Right lobe of liver (tissue), 6 donors: ENCODE results near the gene OPA1. TPM values are rescaled to one million over a fixed set of nuclear protein-coding genes. Genes with fewer than 3 reads are reported as not detected.

Source experiments
- ATAC-seq, 4 donors: fragments of 200-7000 bp; cut with Tn5 transposase; one replicate each; pipeline ENCODE4 v1.9.1; 2020; ENCODE audit warnings: mild to moderate bottlenecking in 4 of 4, moderate library complexity in 4 of 4
- DNase-seq, 3 donors: peaks; one replicate each; pipeline ENCODE4 v3.0.0-alpha.2; 2020
- H3K27ac ChIP-seq, 3 donors: fragments of 200-600 bp; one replicate each; pipeline ENCODE4 v1.8.0; 2022
- H3K27me3 ChIP-seq, 2 donors: fragments of 200-600 bp; one replicate each; pipeline ENCODE4 v1.8.0; 2022
- H3K36me3 ChIP-seq, 4 donors: fragments of 200-600 bp; sonication (generic) in 1 of 4; one replicate each; pipeline versions ENCODE4 v1.5.1 to v1.8.0; 2017 to 2022; ENCODE audit warnings: control low read depth in 1 of 4
- H3K4me1 ChIP-seq, 4 donors: fragments of 200-600 bp; sonication (generic) in 1 of 4; one replicate each; pipeline versions ENCODE4 v1.5.1 to v1.8.0; 2017 to 2022; ENCODE audit warnings: control low read depth in 1 of 4
- H3K4me3 ChIP-seq, 3 donors: fragments of 200-600 bp; one replicate each; pipeline ENCODE4 v1.8.0; 2022
- H3K9me3 ChIP-seq, 4 donors: fragments of 200-600 bp; sonication (generic) in 1 of 4; one replicate each; pipeline versions ENCODE4 v1.5.1 to v1.8.0; 2017 to 2022; ENCODE audit warnings: control low read depth in 1 of 4
- CTCF ChIP-seq, 4 donors: fragments of 200-600 bp in 3 of 4; fragments of 450-650 bp in 1 of 4; IDR thresholded peaks; one replicate each; pipeline versions ENCODE4 v1.5.1 to v1.8.0; 2016 to 2022; ENCODE audit warnings: antibody characterized with exemption in 4 of 4, mild to moderate bottlenecking in 2 of 4
- POLR2A ChIP-seq: fragments of 450-650 bp; IDR thresholded peaks from one replicate; pipeline ENCODE4 v1.6.1; 2017; ENCODE audit warnings: antibody characterized with exemption, mild to moderate bottlenecking
- WGBS: methylation state at CpG from one replicate; pipeline ENCODE4 v1.1.6; 2018; ENCODE audit warnings: low coverage, low lambda C conversion rate; ENCODE audit not compliant: insufficient coverage; ENCODE audit errors: missing lambda C conversion rate; 5-methylcytosine and 5-hydroxymethylcytosine counted together
- intact Hi-C, 2 donors: fragments of 100-400 bp; cut with DNase I; formaldehyde crosslinking; loops; one replicate each; pipeline versions ENCODE4 v1.11.2 to v1.14.1; 2022
- total RNA-seq, 6 experiments: library from RNA; depleted of rRNA in 2 of 6; stranded (reverse); fragments of >200 nt in 2 of 6; fragmentation: NEBNext Ultra II Directional in 3 of 6; extraction: Animal tissue kit (Norgen Biotek cat#: 25700) in 3 of 6; gene quantifications; one replicate each; pipeline versions ENCODE4 v1.1.0 to v1.2.4, GENCODE V29; 2016 to 2023
- donor health status: DM: no; HTN: yes; CAD: no.
- donor health status: DM: no; HTN: no; CAD: no.
- donor health status: DM: no; HTN: no; CAD: no.
- donor health status: DM: no; HTN: yes; CAD: no.
- donor health status: DM: no; HTN: yes; CAD: no.

The OPA1 gene
- total RNA-seq, 6 experiments from 2014 or later, result 29.2 to 45.5 (median 31.6) TPM

DNA sequence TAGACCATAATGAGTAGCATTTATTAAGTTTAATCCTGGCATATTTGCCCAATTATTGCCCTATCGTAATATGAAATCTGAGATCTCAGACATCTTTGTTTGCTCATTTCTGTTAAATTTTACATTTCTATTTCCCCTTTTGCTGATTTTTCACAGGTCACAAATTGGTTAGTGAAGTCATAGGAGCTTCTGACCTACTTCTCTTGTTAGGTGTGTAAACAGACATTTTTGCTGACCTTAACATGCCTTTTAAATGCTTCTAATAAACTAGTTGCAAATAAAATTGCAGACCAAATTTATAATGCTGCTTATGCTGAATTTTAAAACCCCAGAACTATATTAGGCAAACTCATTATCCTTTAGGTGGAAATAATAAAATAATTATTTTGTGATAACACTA is 24.6 kb downstream of the OPA1 start:
- Histone ChIP-seq H3K4me3 (no peak overlapping the region), H3K4me1 (peaks cover 0 to 15% (median 5%) of the 10 kb centered on the region in 4 donors), H3K36me3 (peaks cover 0 to 11% (median 2%) of the 10 kb centered on the region in 4 donors), H3K9me3 (no peaks in the 10 kb centered on the region), H3K27me3 (no peaks in the 10 kb centered on the region), H3K27ac (peak overlapping the region in 2 of 3 donors; percentile 27 to 41)
- intact Hi-C loops, result no loop called here
- ATAC-seq (peak; percentile 62 to 81 (median 74)), DNase-seq (no peak)
- TF ChIP-seq CTCF (IDR thresholded peaks at IDR 0.05), result no peak
- TF ChIP-seq POLR2A, result no peak
- WGBS, result 46% methylated on average over 1 of the region's 1 CpG

DNA sequence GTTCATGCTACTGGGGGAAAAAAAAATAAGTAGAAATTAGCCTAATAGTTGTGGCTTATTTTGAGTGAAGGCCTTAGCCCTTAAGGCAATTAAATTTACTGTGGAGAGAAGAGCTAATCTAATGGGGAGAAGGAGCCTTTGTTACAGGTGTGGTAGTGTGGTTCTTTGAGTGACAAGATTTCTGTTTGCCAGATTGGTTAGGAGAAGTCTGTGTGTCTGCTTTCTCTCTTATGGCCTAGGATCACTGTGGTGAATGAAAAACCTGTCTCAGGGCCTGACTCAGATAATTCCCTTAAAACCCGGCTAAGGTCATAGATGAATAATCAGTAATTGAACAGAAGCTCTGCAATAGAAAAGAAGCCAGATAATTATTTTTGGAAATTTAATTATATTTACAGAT is 27.0 kb downstream of the OPA1 start:
- intact Hi-C loops, result no loop called here
- Histone ChIP-seq H3K27ac (no peak overlapping the region), H3K9me3 (no peaks in the 10 kb centered on the region), H3K4me3 (no peak overlapping the region), H3K36me3 (peaks cover 0 to 8% (median 1%) of the 10 kb centered on the region in 4 donors), H3K27me3 (no peaks in the 10 kb centered on the region), H3K4me1 (peaks cover 0 to 15% (median 5%) of the 10 kb centered on the region in 4 donors)
- no peak for DNase-seq
- TF ChIP-seq POLR2A (no peak), CTCF (IDR thresholded peaks at IDR 0.05) (no peak)
- 73% methylated on average over 1 of the region's 1 CpG for WGBS
- no peak for ATAC-seq

- TF ChIP-seq POLR2A (no peak), CTCF (IDR thresholded peaks at IDR 0.05) (no peak)
- DNase-seq (no peak), ATAC-seq (peak in 2 of 4 donors; percentile 24 to 51)
- Histone ChIP-seq H3K4me1 (peaks cover 0 to 15% (median 5%) of the 10 kb centered on the region in 4 donors), H3K9me3 (no peaks in the 10 kb centered on the region), H3K27me3 (no peaks in the 10 kb centered on the region), H3K36me3 (peaks cover 0 to 2% (median 0%) of the 10 kb centered on the region in 4 donors), H3K4me3 (no peak overlapping the region), H3K27ac (no peak overlapping the region)
- intact Hi-C loops, result no loop called here
These were observed 27.6 kb downstream of the OPA1 start for GRCh38 chr3:193620650-193621049.

DNA sequence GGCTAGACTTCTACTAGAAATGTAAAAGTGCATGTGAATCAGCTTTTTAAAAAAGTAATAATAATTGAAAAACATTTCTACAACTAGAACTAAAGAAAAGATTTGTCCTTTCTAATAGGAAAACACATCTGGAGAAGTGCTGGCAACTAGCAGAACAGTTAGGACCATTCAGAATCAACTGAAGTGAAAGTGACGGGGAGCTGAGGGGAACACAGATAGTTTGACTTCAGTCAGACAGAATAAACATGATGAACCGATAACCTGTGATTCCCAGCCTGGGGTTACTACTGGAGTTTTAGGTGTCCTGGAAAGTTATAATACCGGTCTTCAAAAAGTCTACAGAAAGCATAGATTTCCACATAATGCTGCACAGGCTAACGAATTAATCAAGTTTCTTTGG is 28.1 kb downstream of the OPA1 start:
- DNase-seq (no peak), ATAC-seq (peak; percentile 55 to 79 (median 76))
- Histone ChIP-seq H3K9me3 (no peaks in the 10 kb centered on the region), H3K36me3 (peaks cover 0 to 2% (median 0%) of the 10 kb centered on the region in 4 donors), H3K27ac (no peak overlapping the region), H3K4me1 (peaks cover 0 to 15% (median 5%) of the 10 kb centered on the region in 4 donors), H3K4me3 (no peak overlapping the region), H3K27me3 (no peaks in the 10 kb centered on the region)
- intact Hi-C loops, result no loop called here
- 55% methylated on average over 4 of the region's 4 CpGs for WGBS
- TF ChIP-seq POLR2A, result no peak
- TF ChIP-seq CTCF (IDR thresholded peaks at IDR 0.05), result no peak

DNA sequence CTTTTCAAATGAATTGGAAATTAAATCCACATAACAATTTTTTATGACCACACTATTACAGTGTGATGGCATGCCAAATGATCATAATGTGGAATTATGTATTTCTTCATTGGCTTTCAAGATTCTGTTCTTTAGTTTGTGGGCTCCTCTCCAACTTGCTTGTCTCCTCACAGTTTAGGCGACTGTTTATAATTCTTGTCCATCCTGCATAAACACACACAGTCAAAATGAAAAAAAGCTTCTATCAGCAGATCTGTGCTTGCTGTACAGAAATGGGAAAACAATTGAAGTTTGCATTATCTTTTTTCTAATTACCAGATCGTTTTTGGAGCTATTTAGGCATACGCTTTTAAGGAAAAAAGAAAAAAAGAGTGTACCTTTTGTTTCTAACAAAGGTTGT is 37.0 kb downstream of the OPA1 start:
- no peak overlapping the region for H3K27ac ChIP-seq
- 40% methylated on average over 3 of the region's 3 CpGs for WGBS
- no peaks in the 10 kb centered on the region for H3K27me3 ChIP-seq
- H3K9me3 ChIP-seq, result no peaks in the 10 kb centered on the region
- intact Hi-C loops, result no loop called here
- DNase-seq, result no peak
- TF ChIP-seq POLR2A (no peak), CTCF (IDR thresholded peaks at IDR 0.05) (no peak)
- H3K4me3 ChIP-seq, result no peak overlapping the region
- no peaks in the 10 kb centered on the region for H3K4me1 ChIP-seq
- peaks cover 0 to 3% (median 0%) of the 10 kb centered on the region in 4 donors for H3K36me3 ChIP-seq
- ATAC-seq, result no peak
